ENCODE data around the gene STAC2. TPM values are rescaled to one million over a fixed set of nuclear protein-coding genes. Genes with fewer than 3 reads are reported as not detected.

Gene STAC2
- total and polyA plus RNA-seq, 2 of the 13 experiments (the other 11 are each of a cell fraction or from before 2014, with no cell fraction given), result not detected

GRCh38 chr17:39240631-39241030, 14.9 kb upstream of the STAC2 start:
- Histone ChIP-seq H3K4me2 (ENCODE audit: low read depth, low read length) (no peak overlapping the region), H3K27me3 (ENCODE audit: control insufficient read depth in 1 of 2, insufficient read depth in 2 of 2, low read length in 2 of 2) (peaks cover 0 to 7% of the 10 kb centered on the region in 2 experiments; a peak in 2 of 5 replicates), H3K27ac (ENCODE audit: extremely low read length, insufficient read depth, low read length) (no peak overlapping the region), H3K9me3 (ENCODE audit: low read length) (no peaks in the 10 kb centered on the region), H3K4me1 (ENCODE audit: insufficient read depth, low read length) (peaks cover 11% of the 10 kb centered on the region), H3K9ac (ENCODE audit: insufficient read depth, low read depth, low read length) (no peak overlapping the region), H3K36me3 (replicated peaks in 1 of 2; ENCODE audit: control insufficient read depth in 1 of 2, insufficient read depth in 2 of 2, low read length in 2 of 2) (no peaks in the 10 kb centered on the region), H3K79me2 (ENCODE audit: insufficient read depth, low read length) (no peaks in the 10 kb centered on the region), H2AFZ (ENCODE audit: low read length) (no peak overlapping the region), H3K4me3 (replicated peaks in 1 of 3; ENCODE audit: insufficient read depth in 1 of 3, low read depth in 2 of 3, low read length in 3 of 3) (no peak overlapping the region), H4K20me1 (ENCODE audit: insufficient read depth, low read length) (no peaks in the 10 kb centered on the region)
- 59% methylated on average over 5 of the region's 5 CpGs for whole genome bisulfite sequencing (ENCODE audit: low lambda C conversion rate)
- no peak for ATAC-seq
- TF ChIP-seq ZKSCAN1 (IDR thresholded peaks at IDR 0.05; ENCODE audit: low read length) (no peak), KDM2A (CRISPR knock-in tag; IDR thresholded peaks at IDR 0.05; ENCODE audit: borderline replicate concordance, low read depth) (no peak), MTA1 (CRISPR knock-in tag; IDR thresholded peaks at IDR 0.05; ENCODE audit: borderline replicate concordance) (no peak), ATF1 (CRISPR knock-in tag; IDR thresholded peaks at IDR 0.05) (no peak), ZBTB1 (CRISPR knock-in tag; IDR thresholded peaks at IDR 0.05; ENCODE audit: borderline replicate concordance) (no peak), MYC (CRISPR knock-in tag; IDR thresholded peaks at IDR 0.05; ENCODE audit: borderline replicate concordance) (no peak), ZKSCAN8 (CRISPR knock-in tag; IDR thresholded peaks at IDR 0.05; ENCODE audit: borderline replicate concordance) (no peak), NR2C2 (CRISPR knock-in tag; IDR thresholded peaks at IDR 0.05; ENCODE audit: borderline replicate concordance) (no peak), PHF20 (CRISPR knock-in tag; IDR thresholded peaks at IDR 0.05) (no peak), ZNF143 (CRISPR knock-in tag; IDR thresholded peaks at IDR 0.05) (no peak)
- TF ChIP-seq, protein P1, sequence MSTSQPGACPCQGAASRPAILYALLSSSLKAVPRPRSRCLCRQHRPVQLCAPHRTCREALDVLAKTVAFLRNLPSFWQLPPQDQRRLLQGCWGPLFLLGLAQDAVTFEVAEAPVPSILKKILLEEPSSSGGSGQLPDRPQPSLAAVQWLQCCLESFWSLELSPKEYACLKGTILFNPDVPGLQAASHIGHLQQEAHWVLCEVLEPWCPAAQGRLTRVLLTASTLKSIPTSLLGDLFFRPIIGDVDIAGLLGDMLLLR (CRISPR knock-in tag; IDR thresholded peaks at IDR 0.05), result no peak
- TF ChIP-seq, protein P2, sequence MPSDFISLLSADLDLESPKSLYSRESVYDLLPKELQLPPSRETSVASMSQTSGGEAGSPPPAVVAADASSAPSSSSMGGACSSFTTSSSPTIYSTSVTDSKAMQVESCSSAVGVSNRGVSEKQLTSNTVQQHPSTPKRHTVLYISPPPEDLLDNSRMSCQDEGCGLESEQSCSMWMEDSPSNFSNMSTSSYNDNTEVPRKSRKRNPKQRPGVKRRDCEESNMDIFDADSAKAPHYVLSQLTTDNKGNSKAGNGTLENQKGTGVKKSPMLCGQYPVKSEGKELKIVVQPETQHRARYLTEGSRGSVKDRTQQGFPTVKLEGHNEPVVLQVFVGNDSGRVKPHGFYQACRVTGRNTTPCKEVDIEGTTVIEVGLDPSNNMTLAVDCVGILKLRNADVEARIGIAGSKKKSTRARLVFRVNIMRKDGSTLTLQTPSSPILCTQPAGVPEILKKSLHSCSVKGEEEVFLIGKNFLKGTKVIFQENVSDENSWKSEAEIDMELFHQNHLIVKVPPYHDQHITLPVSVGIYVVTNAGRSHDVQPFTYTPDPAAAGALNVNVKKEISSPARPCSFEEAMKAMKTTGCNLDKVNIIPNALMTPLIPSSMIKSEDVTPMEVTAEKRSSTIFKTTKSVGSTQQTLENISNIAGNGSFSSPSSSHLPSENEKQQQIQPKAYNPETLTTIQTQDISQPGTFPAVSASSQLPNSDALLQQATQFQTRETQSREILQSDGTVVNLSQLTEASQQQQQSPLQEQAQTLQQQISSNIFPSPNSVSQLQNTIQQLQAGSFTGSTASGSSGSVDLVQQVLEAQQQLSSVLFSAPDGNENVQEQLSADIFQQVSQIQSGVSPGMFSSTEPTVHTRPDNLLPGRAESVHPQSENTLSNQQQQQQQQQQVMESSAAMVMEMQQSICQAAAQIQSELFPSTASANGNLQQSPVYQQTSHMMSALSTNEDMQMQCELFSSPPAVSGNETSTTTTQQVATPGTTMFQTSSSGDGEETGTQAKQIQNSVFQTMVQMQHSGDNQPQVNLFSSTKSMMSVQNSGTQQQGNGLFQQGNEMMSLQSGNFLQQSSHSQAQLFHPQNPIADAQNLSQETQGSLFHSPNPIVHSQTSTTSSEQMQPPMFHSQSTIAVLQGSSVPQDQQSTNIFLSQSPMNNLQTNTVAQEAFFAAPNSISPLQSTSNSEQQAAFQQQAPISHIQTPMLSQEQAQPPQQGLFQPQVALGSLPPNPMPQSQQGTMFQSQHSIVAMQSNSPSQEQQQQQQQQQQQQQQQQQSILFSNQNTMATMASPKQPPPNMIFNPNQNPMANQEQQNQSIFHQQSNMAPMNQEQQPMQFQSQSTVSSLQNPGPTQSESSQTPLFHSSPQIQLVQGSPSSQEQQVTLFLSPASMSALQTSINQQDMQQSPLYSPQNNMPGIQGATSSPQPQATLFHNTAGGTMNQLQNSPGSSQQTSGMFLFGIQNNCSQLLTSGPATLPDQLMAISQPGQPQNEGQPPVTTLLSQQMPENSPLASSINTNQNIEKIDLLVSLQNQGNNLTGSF (CRISPR knock-in tag; IDR thresholded peaks at IDR 0.05), result no peak
- no peak for FAIRE-seq
- CTCF ChIA-PET (ENCODE audit: low intra/inter-chr PET ratio, low total read pairs), result interaction anchor here (3.4 kb wide), 1 partner anchor 34 kb away, joined by 18 read pairs; no protein-coding TSS in a partner anchor
- no peak for DNase-seq (ENCODE audit: low spot score)
- in situ Hi-C loops (cut with HindIII; ENCODE audit: extremely low pct_ligation_motif_present, low pct_unique_long_range_greater_than_20kb), result no loop called here
- BruUV-seq (replicated peaks), result no TSS peak
- POLR2A ChIA-PET, result no interaction called here
- intact Hi-C loops (cut with micrococcal nuclease; ENCODE audit: unreplicated experiment), result loop anchor here (5.0 kb wide), 1 partner anchor 48 kb away; no protein-coding TSS in a partner anchor
